Measurements from ENCODE around the gene HS3ST6. TPM values are rescaled to one million over a fixed set of nuclear protein-coding genes. Genes with fewer than 3 reads are reported as not detected.

Gene HS3ST6
- total and polyA plus RNA-seq, 2 of the 13 experiments (the other 11 are each of a cell fraction or from before 2014, with no cell fraction given) = not detected

DNA sequence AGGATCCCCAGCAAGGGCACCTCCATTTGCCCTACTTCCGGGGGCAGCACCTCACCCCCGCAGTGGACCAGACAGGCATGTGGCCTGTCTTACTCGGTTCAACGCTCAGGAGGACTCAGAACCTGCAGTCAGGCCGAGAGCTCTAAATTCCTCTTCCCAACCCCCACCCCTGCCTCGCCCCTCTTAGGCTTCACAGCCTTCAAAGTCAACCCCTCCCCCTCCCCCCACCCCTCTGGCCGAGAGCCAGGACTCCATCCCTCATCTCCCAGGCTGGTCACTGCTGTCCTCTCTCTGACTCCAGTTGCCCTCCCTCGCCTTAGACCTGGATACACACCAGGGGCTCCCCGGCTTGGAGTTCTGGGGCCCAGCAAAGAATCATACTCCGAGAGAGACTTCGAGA is 8.1 kb upstream of the HS3ST6 start:
- whole genome bisulfite sequencing (ENCODE audit: low lambda C conversion rate) = 7% methylated on average over 9 of the region's 11 CpGs
- intact Hi-C loops (cut with micrococcal nuclease; ENCODE audit: unreplicated experiment) (no loop called here), in situ Hi-C loops (cut with HindIII; ENCODE audit: extremely low pct_ligation_motif_present, low pct_unique_long_range_greater_than_20kb) (no loop called here)
- DNase-seq (ENCODE audit: low spot score) = no peak
- CTCF ChIA-PET (ENCODE audit: low intra/inter-chr PET ratio, low total read pairs) = no interaction called here
- FAIRE-seq = no peak
- ATAC-seq = no peak
- Histone ChIP-seq H3K79me2 (ENCODE audit: insufficient read depth, low read length) (no peaks in the 10 kb centered on the region), H3K36me3 (replicated peaks in 1 of 2; ENCODE audit: control insufficient read depth in 1 of 2, insufficient read depth in 2 of 2, low read length in 2 of 2) (no peaks in the 10 kb centered on the region), H3K9me3 (ENCODE audit: low read length) (no peaks in the 10 kb centered on the region), H4K20me1 (ENCODE audit: insufficient read depth, low read length) (no peaks in the 10 kb centered on the region), H2AFZ (ENCODE audit: low read length) (no peak overlapping the region), H3K4me2 (ENCODE audit: low read depth, low read length) (no peak overlapping the region; the same call in 1 of the 2 replicates), H3K9ac (ENCODE audit: insufficient read depth, low read depth, low read length) (no peak overlapping the region), H3K4me1 (ENCODE audit: insufficient read depth, low read length) (peaks cover 64% of the 10 kb centered on the region), H3K4me3 (replicated peaks in 1 of 3; ENCODE audit: insufficient read depth in 1 of 3, low read depth in 2 of 3, low read length in 3 of 3) (no peak overlapping the region; a peak in 1 of 6 replicates), H3K27me3 (ENCODE audit: control insufficient read depth in 1 of 2, insufficient read depth in 2 of 2, low read length in 2 of 2) (peaks cover 4 to 25% of the 10 kb centered on the region in 2 experiments), H3K27ac (ENCODE audit: extremely low read length, insufficient read depth, low read length) (no peak overlapping the region)
- BruUV-seq (replicated peaks) = no TSS peak
- TF ChIP-seq ZNF282 (IDR thresholded peaks at IDR 0.05; ENCODE audit: partially characterized antibody) (no peak), KDM5A (IDR thresholded peaks at IDR 0.05; ENCODE audit: borderline replicate concordance, low read length) (no peak), ZNF354B (CRISPR knock-in tag; IDR thresholded peaks at IDR 0.05) (no peak), THYN1 (CRISPR knock-in tag; IDR thresholded peaks at IDR 0.05; ENCODE audit: borderline replicate concordance, low read depth) (no peak), ZNF383 (CRISPR knock-in tag; IDR thresholded peaks at IDR 0.05; ENCODE audit: borderline replicate concordance) (no peak), BHLHE40 (IDR thresholded peaks at IDR 0.05; ENCODE audit: low read length) (no peak), ONECUT2 (CRISPR knock-in tag; IDR thresholded peaks at IDR 0.05) (no peak), ARHGAP35 (CRISPR knock-in tag; IDR thresholded peaks at IDR 0.05; ENCODE audit: borderline replicate concordance) (no peak), KLF6 (CRISPR knock-in tag; IDR thresholded peaks at IDR 0.05) (no peak)
- TF ChIP-seq, protein P1, sequence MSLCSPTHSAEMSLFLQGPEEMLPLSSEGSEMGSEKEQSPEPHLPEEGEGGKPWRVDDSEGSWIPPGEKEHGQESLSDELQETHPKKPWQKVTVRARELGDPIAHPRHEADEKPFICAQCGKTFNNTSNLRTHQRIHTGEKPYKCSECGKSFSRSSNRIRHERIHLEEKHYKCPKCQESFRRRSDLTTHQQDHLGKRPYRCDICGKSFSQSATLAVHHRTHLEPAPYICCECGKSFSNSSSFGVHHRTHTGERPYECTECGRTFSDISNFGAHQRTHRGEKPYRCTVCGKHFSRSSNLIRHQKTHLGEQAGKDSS (CRISPR knock-in tag; IDR thresholded peaks at IDR 0.05; ENCODE audit: borderline replicate concordance, low read depth) = no peak
- TF ChIP-seq, protein P2, sequence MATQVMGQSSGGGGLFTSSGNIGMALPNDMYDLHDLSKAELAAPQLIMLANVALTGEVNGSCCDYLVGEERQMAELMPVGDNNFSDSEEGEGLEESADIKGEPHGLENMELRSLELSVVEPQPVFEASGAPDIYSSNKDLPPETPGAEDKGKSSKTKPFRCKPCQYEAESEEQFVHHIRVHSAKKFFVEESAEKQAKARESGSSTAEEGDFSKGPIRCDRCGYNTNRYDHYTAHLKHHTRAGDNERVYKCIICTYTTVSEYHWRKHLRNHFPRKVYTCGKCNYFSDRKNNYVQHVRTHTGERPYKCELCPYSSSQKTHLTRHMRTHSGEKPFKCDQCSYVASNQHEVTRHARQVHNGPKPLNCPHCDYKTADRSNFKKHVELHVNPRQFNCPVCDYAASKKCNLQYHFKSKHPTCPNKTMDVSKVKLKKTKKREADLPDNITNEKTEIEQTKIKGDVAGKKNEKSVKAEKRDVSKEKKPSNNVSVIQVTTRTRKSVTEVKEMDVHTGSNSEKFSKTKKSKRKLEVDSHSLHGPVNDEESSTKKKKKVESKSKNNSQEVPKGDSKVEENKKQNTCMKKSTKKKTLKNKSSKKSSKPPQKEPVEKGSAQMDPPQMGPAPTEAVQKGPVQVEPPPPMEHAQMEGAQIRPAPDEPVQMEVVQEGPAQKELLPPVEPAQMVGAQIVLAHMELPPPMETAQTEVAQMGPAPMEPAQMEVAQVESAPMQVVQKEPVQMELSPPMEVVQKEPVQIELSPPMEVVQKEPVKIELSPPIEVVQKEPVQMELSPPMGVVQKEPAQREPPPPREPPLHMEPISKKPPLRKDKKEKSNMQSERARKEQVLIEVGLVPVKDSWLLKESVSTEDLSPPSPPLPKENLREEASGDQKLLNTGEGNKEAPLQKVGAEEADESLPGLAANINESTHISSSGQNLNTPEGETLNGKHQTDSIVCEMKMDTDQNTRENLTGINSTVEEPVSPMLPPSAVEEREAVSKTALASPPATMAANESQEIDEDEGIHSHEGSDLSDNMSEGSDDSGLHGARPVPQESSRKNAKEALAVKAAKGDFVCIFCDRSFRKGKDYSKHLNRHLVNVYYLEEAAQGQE (IDR thresholded peaks at IDR 0.05; ENCODE audit: borderline replicate concordance in 1 of 2, low read depth in 1 of 2, low read length in 2 of 2) = no peak
- TF ChIP-seq, protein P3, sequence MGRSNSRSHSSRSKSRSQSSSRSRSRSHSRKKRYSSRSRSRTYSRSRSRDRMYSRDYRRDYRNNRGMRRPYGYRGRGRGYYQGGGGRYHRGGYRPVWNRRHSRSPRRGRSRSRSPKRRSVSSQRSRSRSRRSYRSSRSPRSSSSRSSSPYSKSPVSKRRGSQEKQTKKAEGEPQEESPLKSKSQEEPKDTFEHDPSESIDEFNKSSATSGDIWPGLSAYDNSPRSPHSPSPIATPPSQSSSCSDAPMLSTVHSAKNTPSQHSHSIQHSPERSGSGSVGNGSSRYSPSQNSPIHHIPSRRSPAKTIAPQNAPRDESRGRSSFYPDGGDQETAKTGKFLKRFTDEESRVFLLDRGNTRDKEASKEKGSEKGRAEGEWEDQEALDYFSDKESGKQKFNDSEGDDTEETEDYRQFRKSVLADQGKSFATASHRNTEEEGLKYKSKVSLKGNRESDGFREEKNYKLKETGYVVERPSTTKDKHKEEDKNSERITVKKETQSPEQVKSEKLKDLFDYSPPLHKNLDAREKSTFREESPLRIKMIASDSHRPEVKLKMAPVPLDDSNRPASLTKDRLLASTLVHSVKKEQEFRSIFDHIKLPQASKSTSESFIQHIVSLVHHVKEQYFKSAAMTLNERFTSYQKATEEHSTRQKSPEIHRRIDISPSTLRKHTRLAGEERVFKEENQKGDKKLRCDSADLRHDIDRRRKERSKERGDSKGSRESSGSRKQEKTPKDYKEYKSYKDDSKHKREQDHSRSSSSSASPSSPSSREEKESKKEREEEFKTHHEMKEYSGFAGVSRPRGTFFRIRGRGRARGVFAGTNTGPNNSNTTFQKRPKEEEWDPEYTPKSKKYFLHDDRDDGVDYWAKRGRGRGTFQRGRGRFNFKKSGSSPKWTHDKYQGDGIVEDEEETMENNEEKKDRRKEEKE (IDR thresholded peaks at IDR 0.05) = no peak
- TF ChIP-seq, protein P4, sequence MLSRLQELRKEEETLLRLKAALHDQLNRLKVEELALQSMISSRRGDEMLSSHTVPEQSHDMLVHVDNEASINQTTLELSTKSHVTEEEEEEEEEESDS (CRISPR knock-in tag; IDR thresholded peaks at IDR 0.05; ENCODE audit: borderline replicate concordance) = no peak
- POLR2A ChIA-PET = interaction anchor here (1.2 kb wide), 1 partner anchor 14 kb away, joined by 3 read pairs; no protein-coding TSS in a partner anchor
